Measurements from ENCODE around the gene AHSP.

DNA sequence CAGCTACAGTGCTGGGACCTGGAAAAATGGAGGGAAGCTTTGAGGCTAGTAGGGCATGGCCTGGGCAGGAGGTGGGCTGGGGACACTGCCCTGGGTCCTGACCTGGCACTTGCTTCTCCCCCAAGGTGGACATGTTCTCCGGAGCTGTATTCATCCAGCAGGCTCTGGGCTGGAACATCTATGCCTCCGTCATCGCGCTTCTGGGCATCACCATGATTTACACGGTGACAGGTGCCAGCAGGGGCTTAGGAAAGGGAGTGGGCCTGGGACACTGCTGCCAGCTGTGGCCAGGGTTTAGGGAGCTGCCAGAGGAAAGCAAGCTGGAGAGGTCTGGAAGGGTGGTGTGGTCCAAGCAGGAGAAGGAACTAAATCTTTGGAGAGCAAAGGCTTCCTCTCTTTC, 41.7 kb upstream of the AHSP start:
- TF ChIP-seq SP1 (IDR thresholded peaks at IDR 0.05) (no peak), CTBP1 (IDR thresholded peaks at IDR 0.05; ENCODE audit: borderline replicate concordance) (no peak), TARDBP (IDR thresholded peaks at IDR 0.05) (no peak), FOXM1 (IDR thresholded peaks at IDR 0.05; ENCODE audit: borderline replicate concordance) (no peak), SUZ12 (IDR thresholded peaks at IDR 0.05) (no peak), FOXA1 (IDR thresholded peaks at IDR 0.05) (no peak)
- TF ChIP-seq, protein P1, sequence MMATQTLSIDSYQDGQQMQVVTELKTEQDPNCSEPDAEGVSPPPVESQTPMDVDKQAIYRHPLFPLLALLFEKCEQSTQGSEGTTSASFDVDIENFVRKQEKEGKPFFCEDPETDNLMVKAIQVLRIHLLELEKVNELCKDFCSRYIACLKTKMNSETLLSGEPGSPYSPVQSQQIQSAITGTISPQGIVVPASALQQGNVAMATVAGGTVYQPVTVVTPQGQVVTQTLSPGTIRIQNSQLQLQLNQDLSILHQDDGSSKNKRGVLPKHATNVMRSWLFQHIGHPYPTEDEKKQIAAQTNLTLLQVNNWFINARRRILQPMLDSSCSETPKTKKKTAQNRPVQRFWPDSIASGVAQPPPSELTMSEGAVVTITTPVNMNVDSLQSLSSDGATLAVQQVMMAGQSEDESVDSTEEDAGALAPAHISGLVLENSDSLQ (IDR thresholded peaks at IDR 0.05): no peak
